ENCODE results near the gene NEAT1. TPM values are rescaled to one million over a fixed set of nuclear protein-coding genes. Genes with fewer than 3 reads are reported as not detected.

Gene NEAT1
- total RNA-seq, 4 donors from 2014 or later: 537 to 773 (median 608) TPM

DNA sequence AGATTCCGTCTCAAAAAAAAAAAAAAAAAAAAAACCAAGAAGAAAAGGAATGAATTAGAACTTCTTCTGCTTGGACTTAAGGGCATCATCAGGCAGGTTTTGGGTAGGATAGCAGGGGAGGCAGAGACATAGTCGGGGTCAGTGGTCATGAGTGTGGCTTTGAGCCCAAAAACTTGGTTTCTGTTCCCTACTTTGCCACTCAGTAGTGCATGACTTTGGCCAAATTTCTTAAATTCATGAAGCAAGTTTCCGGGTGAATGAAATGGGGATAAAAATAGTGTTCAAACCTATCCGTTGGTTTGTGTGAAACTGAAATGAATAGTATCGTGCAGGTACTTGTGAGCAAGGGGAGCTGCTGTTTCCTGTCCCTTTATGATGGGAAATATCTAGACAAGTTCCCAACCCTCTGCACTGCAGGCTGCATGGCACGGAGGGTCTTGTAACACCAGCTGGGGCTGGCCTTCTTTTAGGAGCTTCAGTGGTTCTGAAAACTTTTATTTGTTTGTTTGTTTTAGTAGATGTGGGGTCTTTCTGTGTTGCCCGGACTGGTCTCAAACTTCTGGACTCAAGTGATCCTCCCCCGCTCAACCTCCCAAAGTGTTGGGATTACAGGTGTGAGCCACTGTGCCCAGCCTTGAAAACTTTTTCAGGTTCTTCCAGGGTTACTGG lies 18.4 kb downstream of the NEAT1 start:
- TF ChIP-seq, protein P1, sequence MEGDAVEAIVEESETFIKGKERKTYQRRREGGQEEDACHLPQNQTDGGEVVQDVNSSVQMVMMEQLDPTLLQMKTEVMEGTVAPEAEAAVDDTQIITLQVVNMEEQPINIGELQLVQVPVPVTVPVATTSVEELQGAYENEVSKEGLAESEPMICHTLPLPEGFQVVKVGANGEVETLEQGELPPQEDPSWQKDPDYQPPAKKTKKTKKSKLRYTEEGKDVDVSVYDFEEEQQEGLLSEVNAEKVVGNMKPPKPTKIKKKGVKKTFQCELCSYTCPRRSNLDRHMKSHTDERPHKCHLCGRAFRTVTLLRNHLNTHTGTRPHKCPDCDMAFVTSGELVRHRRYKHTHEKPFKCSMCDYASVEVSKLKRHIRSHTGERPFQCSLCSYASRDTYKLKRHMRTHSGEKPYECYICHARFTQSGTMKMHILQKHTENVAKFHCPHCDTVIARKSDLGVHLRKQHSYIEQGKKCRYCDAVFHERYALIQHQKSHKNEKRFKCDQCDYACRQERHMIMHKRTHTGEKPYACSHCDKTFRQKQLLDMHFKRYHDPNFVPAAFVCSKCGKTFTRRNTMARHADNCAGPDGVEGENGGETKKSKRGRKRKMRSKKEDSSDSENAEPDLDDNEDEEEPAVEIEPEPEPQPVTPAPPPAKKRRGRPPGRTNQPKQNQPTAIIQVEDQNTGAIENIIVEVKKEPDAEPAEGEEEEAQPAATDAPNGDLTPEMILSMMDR (IDR thresholded peaks at IDR 0.05; ENCODE audit: low read depth): no peak

DNA sequence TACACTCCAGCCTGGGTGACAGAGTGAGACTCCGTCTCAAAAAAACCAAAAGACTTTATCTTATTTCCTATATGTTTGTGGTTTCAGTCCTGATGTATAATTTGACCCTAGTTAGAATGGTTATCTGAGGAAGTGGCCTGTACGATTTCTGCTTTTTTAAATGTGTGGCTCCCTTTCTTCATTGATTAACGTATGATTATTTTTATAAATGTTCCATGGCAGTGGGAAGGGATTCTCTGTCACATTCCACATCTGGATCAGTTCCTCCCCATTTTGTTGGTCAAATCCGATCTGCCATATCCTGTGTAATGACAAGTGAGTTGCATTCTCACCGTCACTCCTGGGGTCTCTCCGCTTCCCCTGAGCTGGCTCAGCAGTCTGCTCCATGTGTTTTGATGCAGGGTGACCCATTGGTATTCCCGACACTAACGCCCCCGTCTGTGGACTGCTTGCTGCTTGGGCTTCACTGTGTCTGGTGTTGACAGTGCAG lies 20.3 kb downstream of the NEAT1 start:
- TF ChIP-seq, protein P1 (IDR thresholded peaks at IDR 0.05; ENCODE audit: low read depth): no peak

DNA sequence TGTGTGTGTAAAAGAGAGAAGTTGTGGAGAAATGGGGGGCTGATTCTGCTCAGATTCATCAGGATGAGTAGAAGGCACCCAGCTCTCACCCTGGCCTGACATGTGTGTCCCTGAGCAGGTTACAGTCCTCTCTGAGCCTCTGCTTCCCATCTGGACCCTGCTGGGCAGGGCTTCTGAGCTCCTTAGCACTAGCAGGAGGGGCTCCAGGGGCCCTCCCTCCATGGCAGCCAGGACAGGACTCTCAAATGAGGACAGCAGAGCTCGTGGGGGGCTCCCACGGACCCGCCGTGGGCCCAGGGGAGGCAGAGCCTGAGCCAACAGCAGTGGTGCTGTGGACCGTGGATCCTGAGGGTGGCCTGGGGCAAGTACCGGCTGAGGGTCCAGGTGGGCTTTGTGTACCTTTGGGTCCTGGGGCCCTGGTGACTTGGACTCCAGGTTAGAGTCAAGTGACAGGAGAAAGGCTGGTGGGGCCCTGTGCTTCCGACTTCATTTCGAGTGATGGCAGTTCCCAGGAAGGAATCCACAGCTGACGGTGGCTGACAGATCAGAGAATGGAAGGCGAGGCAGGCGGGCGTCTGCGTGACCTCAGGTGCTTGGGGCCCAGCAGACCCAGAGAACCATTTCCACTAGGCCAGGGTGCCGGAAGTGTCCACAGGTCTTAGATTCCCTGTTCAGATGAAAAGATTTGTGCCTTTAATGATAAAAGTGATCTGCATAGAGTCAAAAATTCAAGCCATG lies 21.9 kb downstream of the NEAT1 start:
- TF ChIP-seq, protein P1 (IDR thresholded peaks at IDR 0.05; ENCODE audit: low read depth): no peak

DNA sequence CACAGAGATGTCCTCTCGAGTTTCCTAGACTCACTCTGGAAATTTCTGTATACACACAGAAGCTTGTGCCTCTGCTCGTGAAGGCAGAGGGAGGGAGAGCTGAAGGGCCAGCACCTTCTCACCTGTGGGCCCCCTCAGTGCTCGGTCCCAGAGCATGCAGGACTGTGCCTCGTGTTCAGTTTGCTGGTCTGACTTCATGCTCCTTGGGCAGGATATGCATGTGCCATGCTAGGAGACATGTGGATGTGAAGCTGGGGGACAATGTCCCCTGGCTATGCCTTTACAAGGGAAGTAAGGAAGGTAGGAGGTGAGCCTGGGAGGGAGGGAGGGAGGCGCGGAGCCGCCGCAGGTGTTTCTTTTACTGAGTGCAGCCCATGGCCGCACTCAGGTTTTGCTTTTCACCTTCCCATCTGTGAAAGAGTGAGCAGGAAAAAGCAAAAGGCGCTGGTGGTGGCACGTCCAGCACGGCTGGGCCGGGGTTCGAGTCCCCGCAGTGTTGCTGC lies 22.6 kb downstream of the NEAT1 start:
- TF ChIP-seq, protein P1 (IDR thresholded peaks at IDR 0.05; ENCODE audit: low read depth): no peak

DNA sequence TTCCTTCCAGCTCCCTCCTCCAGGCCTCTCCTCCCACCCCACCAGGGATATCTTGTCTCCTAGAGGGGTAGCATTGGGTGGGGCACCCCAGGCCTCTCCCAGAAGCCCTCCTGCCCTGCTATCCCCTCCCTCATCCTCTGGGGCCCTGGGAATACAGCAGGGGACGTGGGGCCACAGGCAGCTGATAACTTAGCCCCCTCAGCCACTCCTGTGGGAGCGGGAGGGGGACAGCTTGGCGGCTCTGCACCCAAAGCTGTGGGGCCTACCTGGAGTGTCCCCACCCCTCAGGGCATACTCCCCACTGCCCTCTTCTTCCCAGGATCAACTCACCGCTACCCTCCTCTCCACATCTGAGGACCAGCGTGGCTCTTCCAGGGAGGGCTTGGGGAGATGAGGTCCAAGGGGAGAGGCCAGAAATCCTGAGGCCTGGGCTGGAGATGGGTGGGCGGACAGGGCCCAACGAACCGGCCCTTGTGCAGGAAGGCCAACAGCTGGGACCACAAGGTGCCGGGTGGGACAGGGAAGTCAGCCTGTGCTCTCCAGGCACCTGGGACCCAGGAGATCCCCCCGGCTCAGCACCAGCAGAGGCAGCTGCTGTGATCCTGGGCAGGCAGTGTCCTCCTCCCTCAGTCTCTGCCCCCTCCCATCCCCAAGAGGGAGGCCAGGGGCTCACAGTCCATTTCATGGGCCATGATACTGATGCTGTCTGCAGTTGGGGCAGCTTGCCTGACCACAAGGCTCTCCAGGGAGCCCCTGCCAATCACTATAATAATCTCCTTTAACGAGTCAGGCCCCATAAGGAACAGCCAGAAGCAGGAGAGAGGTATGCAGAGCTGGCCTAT lies 23.2 kb downstream of the NEAT1 start:
- TF ChIP-seq, protein P1 (IDR thresholded peaks at IDR 0.05; ENCODE audit: low read depth): no peak

DNA sequence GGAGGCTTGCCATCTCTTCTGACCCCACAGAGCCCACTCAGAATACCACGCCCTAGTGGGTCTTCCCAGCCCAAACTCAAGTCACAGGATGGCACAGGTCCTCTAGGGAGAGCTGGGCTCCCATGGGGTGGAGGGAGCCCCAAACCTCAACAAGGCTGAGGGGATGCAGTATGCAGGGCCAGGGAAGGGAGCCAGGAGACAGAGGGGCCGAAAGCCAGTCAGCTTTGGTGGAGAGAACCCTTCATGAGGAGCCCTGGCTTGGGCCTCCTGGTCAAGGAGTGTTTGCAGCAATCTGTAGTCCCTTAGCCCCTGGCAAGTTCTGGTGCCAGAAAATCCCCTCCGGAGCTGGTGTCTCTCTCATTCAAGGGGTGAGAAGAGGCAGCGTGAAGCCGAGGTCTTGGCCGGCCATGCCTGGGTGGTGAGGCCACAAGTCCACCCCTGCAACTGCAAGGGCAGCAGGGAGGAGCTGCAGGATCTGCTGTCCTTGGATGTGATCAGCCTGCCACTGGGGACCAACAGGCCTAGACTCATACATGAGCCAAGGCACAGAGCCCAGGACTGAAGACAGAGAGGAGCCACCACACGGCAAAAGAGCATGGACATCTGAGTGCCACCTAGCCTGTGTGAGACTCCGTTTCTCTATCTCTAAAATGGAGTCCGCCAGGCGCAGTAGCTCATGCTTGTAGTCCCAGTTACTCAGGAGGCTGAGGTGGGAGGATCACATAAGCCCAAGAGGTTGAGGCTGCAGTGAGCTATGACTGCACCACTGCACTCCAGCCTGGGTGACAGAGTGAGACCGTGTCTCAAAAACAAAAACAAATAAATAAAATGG lies 24.1 kb downstream of the NEAT1 start:
- TF ChIP-seq, protein P1 (IDR thresholded peaks at IDR 0.05; ENCODE audit: low read depth): no peak
